Effector CD4-positive, alpha-beta T cell (primary cell): ENCODE results near the gene BCL3.
A peak's percentile ranks its signal among the peaks of the same experiment; 100 is the strongest.

Source experiments
- DNase-seq: peaks from one replicate; pipeline ENCODE4 v3.0.0-alpha.2; 2020

The BCL3 gene

GRCh38 chr19:44744871-44745332, 3.6 kb upstream of the BCL3 start:
- no peak for DNase-seq

GRCh38 chr19:44745341-44745831, 3.1 kb upstream of the BCL3 start:
- DNase-seq = no peak

- no peak for DNase-seq
Observed at GRCh38 chr19:44745887-44746600, 2.5 kb upstream of the BCL3 start.

GRCh38 chr19:44746616-44746945, 1.9 kb upstream of the BCL3 start:
- DNase-seq = no peak

- DNase-seq = peak; percentile 88
Observed at GRCh38 chr19:44746946-44747738, 1.4 kb upstream of the BCL3 start.

- no peak for DNase-seq
Observed at GRCh38 chr19:44747739-44748425, 626 bp upstream of the BCL3 start.

- DNase-seq = no peak
Observed at GRCh38 chr19:44749292-44749691, 784 bp downstream of the BCL3 start.

- no peak for DNase-seq
Observed at GRCh38 chr19:44749994-44750393, 1.5 kb downstream of the BCL3 start.

- DNase-seq = no peak
Observed at GRCh38 chr19:44752123-44752815, 3.8 kb downstream of the BCL3 start.

GRCh38 chr19:44752816-44753625, 4.5 kb downstream of the BCL3 start:
- peak; percentile 93 for DNase-seq

GRCh38 chr19:44753626-44753931, 5.1 kb downstream of the BCL3 start:
- DNase-seq = no peak

GRCh38 chr19:44753932-44754749, 5.6 kb downstream of the BCL3 start:
- DNase-seq = peak; percentile 21

- no peak for DNase-seq
Observed at GRCh38 chr19:44754750-44755080, 6.2 kb downstream of the BCL3 start.

- no peak for DNase-seq
Observed at GRCh38 chr19:44755219-44755618, 6.7 kb downstream of the BCL3 start.

- DNase-seq = no peak
Observed at GRCh38 chr19:44756089-44756562, 7.6 kb downstream of the BCL3 start.

GRCh38 chr19:44757057-44757734, 8.7 kb downstream of the BCL3 start:
- no peak for DNase-seq

GRCh38 chr19:44757735-44758505, 9.4 kb downstream of the BCL3 start:
- DNase-seq = no peak

- no peak for DNase-seq
Observed at GRCh38 chr19:44758596-44758995, 10.1 kb downstream of the BCL3 start.

- DNase-seq = no peak
Observed at GRCh38 chr19:44759083-44759804, 10.7 kb downstream of the BCL3 start.
